HFF-Myc (cell line): ENCODE data around the gene CLASP2.

Experiments used
- DNase-seq: peaks from one replicate; pipeline ENCODE4 v3.0.0-alpha.2; 2011; ENCODE audit warnings: low read depth; ENCODE audit errors: extremely low read depth
- H3K4me3 ChIP-seq: replicated peaks from 2 replicates; pipeline ENCODE4 v1.5.1; 2011; ENCODE audit warnings: low read depth, mild to moderate bottlenecking, control low read depth, low read length
- TF ChIP-seq, protein P1 (sequence below): IDR thresholded peaks from 2 replicates; pipeline ENCODE4 v1.5.1; 2012; ENCODE audit warnings: mild to moderate bottlenecking, low read depth, low read length, control low read depth; ENCODE audit errors: missing control alignments

CLASP2 gene

DNA sequence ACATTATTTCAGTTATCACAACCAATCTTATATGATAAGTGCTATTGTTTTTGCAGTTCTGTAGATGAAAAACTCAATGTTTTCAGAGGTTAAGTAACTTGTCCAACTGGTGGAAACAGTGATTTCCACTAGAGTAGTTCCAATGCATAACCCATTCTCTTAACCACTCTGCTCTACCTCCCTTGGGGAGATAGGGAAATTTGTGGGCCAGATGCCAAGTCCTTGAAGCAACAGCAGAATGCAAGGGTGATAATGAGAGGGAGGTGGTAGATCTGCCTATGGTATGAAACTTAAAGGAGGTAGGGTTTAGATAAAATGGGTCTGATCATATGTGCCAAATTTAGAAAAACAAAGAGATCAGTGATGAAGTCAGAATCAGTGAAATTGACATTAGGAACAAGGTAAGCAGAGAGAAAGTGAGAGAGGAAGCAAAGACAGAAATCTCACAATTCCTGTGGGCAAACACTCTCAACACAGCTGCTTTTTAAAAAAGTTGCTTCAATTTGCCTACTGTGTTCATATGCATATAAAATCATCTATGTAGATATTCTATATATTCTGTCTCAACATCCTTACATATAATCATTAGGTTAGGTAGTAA lies 227.3 kb downstream of the CLASP2 start:
- TF ChIP-seq, protein P1, sequence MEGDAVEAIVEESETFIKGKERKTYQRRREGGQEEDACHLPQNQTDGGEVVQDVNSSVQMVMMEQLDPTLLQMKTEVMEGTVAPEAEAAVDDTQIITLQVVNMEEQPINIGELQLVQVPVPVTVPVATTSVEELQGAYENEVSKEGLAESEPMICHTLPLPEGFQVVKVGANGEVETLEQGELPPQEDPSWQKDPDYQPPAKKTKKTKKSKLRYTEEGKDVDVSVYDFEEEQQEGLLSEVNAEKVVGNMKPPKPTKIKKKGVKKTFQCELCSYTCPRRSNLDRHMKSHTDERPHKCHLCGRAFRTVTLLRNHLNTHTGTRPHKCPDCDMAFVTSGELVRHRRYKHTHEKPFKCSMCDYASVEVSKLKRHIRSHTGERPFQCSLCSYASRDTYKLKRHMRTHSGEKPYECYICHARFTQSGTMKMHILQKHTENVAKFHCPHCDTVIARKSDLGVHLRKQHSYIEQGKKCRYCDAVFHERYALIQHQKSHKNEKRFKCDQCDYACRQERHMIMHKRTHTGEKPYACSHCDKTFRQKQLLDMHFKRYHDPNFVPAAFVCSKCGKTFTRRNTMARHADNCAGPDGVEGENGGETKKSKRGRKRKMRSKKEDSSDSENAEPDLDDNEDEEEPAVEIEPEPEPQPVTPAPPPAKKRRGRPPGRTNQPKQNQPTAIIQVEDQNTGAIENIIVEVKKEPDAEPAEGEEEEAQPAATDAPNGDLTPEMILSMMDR: no peak
- H3K4me3 ChIP-seq: no peak overlapping the region
- no peak for DNase-seq

DNA sequence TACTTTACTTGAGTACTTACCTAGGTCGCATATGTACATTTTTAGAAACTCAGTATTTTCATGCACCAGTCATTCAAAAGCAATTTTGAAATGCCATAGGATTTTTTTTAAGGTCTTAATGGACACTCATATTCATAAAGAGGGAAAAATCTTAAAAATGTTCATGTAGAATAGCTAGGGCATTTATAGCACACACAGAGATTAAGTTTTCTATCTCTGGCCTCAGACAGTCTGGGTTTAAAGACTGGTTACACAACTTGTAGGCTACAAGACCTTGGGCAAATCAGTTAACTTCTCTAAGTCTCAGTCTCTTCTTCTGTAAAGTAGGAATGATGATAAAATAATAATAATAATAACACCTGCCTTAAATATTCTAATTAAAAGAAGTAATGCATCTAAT lies 229.4 kb downstream of the CLASP2 start:
- TF ChIP-seq, protein P1: no peak
- H3K4me3 ChIP-seq: no peak overlapping the region
- DNase-seq: no peak

DNA sequence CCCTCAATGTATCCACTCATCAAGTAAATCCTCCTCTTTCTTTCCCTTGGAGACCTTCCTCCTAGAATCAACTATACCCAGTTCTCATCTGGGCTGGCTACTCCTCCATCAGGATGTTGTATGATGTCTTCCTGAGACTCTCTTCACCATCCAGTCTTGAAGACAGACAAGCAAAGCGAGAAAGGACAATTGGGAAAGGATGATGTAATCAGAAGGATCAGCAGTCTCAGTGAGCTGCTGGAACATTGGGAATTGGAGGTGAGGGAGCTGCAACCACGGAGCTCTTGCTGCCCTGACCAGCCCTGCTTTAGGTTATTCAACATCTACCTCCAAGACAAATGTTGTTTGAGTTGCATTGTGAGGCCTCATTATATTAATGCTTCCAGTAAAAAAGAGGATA lies 229.8 kb downstream of the CLASP2 start:
- TF ChIP-seq, protein P1: no peak
- DNase-seq: no peak
- no peak overlapping the region for H3K4me3 ChIP-seq

DNA sequence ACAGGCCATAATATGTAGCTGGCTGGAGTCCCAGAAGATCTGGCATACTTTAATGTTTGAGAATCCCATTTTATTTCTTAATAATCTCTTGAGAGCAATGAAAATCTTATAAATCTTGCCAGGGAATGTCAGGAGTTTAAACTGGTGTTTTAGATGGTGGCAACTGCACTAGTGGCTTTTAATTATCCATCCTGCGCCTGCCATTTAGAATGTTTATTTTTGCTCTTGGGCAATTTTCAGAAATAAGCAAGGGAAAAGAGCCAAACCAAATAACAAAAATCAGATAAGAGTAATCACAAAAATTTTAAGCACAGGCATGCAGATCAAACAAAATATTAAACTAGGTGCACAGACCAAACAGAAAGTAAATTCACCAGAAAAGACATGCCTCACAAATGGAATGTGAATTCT lies 235.9 kb downstream of the CLASP2 start:
- TF ChIP-seq, protein P1: no peak
- DNase-seq: no peak
- no peak overlapping the region for H3K4me3 ChIP-seq

DNA sequence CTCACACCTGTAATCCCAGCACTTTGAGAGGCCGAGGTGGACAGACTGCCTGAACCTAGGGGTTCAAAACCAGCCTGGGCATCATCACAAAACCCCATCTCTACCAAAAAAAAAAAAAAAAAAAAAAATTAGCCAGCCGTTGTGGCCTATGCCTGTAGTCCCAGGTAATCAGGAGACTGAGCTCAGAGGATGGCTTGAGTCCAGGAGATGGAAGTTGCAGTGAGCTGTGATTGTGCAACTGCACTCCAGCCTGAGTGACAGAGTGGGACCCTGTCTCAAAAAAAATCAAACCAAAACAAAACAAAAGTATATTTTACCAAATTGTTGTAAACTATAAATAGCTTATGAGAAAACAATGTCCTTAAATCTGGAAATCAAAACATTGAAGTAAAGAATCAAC lies 243.2 kb downstream of the CLASP2 start:
- DNase-seq: no peak
- TF ChIP-seq, protein P1: no peak
- no peak overlapping the region for H3K4me3 ChIP-seq

DNA sequence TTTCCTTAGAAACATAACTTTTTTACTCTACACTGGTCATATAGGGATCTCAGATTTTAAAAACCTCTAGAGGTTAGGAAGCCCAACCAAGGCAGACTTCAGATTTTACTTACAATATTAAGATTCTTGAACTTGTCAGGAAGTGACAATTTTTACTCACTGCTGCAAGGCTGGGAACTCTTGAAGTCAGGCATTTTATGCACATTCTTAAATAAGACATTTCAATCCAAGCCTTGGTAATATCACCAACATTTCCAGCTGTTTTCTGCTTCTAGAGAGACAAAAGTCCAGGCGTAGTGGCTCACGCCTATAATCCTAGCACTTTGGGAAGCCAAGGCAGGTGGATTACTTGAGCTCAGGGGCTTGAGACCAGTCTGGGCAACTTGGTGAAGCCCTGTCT lies 244.2 kb downstream of the CLASP2 start:
- DNase-seq: no peak
- TF ChIP-seq, protein P1: no peak

DNA sequence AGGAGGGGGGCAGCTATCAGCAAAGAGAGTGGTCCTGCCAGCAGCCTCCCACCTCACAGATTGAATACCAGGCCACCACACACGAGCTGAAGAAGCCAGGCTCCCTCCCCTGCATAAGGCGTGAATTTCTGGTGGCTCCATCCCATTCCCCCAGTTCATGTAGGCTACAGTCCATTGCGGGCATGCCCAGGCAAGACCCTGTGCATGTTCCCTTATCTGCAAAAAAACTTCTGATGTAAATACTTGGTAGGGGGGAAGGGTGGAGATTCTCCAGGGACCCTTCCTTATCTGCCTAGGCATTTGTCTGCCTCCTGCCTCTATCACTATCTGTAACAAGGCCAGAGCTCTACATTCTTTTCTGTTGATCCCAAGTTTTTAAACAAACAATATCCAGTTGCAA lies 250.3 kb downstream of the CLASP2 start:
- DNase-seq: peak; percentile 7
- H3K4me3 ChIP-seq: no peak overlapping the region
- TF ChIP-seq, protein P1: no peak

More for the DNA sequence above, 244.2 kb downstream of the CLASP2 start:
- H3K4me3 ChIP-seq: no peak overlapping the region
